Lower leg skin (tissue), 3 donors: ENCODE results near the gene HSP90AB1.

Source experiments
- CTCF ChIP-seq, 3 donors: fragments of 450-650 bp; IDR thresholded peaks; one replicate each; pipeline ENCODE4 v1.5.1; 2016; ENCODE audit warnings: antibody characterized with exemption in 3 of 3, mild to moderate bottlenecking in 3 of 3, moderate library complexity in 2 of 3
- POLR2A ChIP-seq, 2 donors: fragments of 450-650 bp; IDR thresholded peaks; one replicate each; pipeline ENCODE4 v1.6.1; 2016 to 2017; ENCODE audit warnings: antibody characterized with exemption in 2 of 2, mild to moderate bottlenecking in 1 of 2, moderate library complexity in 1 of 2

GRCh38 chr6:44230034-44230675, 16.7 kb upstream of the HSP90AB1 start:
- TF ChIP-seq CTCF (IDR thresholded peaks at IDR 0.05) (no peak), POLR2A (IDR thresholded peaks at IDR 0.05) (no peak)
